ENCODE data around the gene NBPF3. TPM values are rescaled to one million over a fixed set of nuclear protein-coding genes. Genes with fewer than 3 reads are reported as not detected.

Gene NBPF3
- total RNA-seq, 1 donor from 2014 or later, result 30.4 TPM

DNA sequence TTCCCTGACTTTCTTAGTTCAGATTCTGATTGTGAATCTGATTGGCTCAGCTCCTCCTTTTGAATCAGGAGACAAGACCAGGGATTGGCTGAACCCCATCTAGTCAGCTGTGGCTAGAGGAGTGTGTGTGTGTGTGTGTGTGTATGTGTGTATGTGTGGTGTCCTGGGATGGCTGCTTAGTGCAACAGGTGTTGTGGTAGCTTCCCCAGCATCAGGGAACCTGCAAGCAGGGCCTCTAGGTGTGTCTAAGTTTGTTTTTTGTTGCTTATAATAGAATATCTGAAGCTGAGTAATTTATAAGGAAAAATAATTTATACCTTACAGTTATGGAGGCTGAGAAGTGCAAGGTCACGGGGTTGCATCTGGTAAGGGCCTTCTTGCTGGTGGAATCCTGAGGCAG is 56.1 kb downstream of the NBPF3 start:
- Mint-ChIP-seq H3K9me3 (ENCODE audit: unreplicated experiment) (no peaks in the 10 kb centered on the region), H3K27ac (ENCODE audit: unreplicated experiment) (no peak overlapping the region), H3K36me3 (ENCODE audit: unreplicated experiment) (no peaks in the 10 kb centered on the region), H3K4me3 (ENCODE audit: unreplicated experiment) (no peak overlapping the region), H3K27me3 (ENCODE audit: unreplicated experiment) (no peaks in the 10 kb centered on the region), H3K4me1 (ENCODE audit: unreplicated experiment) (peaks cover 18% of the 10 kb centered on the region)
- no peak for TF ChIP-seq CTCF (IDR thresholded peaks at IDR 0.05)
- DNase-seq (ENCODE audit: extremely low spot score, unreplicated experiment), result no peak

DNA sequence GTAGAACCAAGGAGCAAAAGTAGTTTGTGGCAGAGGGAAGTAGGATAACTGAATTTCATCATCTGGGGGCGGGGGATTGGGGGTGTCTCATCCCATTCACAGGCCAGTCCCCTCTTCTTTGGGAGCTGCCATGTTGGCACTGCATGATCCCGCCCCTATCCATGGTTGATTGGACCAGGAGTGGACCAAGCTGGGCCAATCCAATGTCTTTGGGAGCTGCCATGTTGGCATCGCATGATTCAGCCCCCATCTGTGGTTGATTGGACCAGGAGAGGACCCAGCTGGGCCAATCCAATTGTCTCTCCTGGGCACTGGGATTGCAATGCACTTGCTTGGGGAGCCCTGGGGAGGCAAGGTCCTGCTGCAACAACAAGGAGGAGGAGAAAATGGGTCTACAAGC is 56.9 kb downstream of the NBPF3 start:
- TF ChIP-seq CTCF (IDR thresholded peaks at IDR 0.05), result no peak
- Mint-ChIP-seq H3K9me3 (ENCODE audit: unreplicated experiment) (no peaks in the 10 kb centered on the region), H3K36me3 (ENCODE audit: unreplicated experiment) (no peaks in the 10 kb centered on the region), H3K27ac (ENCODE audit: unreplicated experiment) (no peak overlapping the region), H3K4me1 (ENCODE audit: unreplicated experiment) (peaks cover 16% of the 10 kb centered on the region), H3K4me3 (ENCODE audit: unreplicated experiment) (no peak overlapping the region), H3K27me3 (ENCODE audit: unreplicated experiment) (no peaks in the 10 kb centered on the region)
- DNase-seq (ENCODE audit: extremely low spot score, unreplicated experiment), result no peak

DNA sequence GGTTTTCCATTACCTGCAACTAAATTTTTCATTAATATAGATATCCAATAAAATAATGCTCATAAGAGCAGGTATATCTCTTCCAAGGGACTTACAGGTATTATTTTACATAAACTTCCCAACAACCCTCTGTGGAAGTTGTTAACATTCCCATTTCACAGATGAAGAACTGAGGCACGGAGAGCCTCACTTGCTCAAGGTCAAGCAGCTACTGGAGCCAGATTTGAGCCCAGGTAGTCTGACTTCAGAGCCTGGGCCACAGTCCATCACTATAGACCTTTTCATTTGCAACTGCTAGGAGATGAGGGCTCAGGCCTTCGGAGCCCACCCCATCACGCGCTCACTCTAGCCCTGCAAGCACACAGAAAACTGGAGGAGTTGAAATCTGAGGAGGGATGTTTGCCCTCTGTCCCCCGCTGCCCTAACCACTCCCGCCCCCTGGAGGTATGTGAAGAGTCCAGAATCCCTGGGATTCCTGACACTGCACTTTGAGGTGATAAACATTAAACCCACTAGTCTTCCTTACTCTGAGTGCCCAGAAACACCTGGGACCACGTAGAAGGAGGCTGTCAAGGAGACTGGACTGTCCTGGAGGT is 57.6 kb downstream of the NBPF3 start:
- Mint-ChIP-seq H3K27ac (ENCODE audit: unreplicated experiment) (no peak overlapping the region), H3K9me3 (ENCODE audit: unreplicated experiment) (no peaks in the 10 kb centered on the region), H3K36me3 (ENCODE audit: unreplicated experiment) (no peaks in the 10 kb centered on the region), H3K4me1 (ENCODE audit: unreplicated experiment) (peaks cover 13% of the 10 kb centered on the region), H3K27me3 (ENCODE audit: unreplicated experiment) (no peaks in the 10 kb centered on the region), H3K4me3 (ENCODE audit: unreplicated experiment) (no peak overlapping the region)
- DNase-seq (ENCODE audit: extremely low spot score, unreplicated experiment), result no peak
- TF ChIP-seq CTCF (IDR thresholded peaks at IDR 0.05), result no peak

DNA sequence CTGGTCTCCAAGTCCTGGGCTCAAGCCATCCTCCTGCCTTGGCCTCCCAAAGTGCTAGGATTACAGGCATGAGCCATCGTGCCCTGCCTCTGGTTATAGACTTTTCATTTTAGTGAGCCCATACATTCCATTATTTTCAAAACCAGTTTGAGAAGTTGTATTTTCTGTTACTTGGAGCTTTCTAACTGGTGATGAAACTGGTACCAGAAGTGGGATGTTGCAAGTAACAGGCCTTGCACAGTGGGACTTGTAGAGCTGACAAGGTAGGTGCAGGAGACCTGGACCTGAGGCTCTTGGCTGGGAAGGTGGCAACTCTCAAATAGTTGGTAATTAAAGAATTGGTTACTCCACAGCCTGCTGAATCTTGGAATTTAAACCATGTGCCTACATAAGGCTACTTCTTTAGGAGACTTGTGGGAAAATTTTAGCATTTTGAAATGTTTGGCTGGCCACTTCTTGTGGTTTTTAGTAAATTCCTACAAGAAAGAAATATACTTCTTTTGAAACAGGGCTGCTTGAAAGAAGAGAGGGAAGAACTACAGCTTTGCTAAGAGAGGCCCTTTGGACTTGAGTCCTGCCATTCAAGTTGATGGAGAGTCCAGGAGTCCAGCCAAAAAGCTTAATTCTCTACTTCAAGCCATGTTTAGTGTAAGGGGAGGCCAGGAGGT is 59.5 kb downstream of the NBPF3 start:
- no peak for DNase-seq (ENCODE audit: extremely low spot score, unreplicated experiment)
- Mint-ChIP-seq H3K9me3 (ENCODE audit: unreplicated experiment) (no peaks in the 10 kb centered on the region), H3K4me3 (ENCODE audit: unreplicated experiment) (no peak overlapping the region), H3K36me3 (ENCODE audit: unreplicated experiment) (no peaks in the 10 kb centered on the region), H3K27me3 (ENCODE audit: unreplicated experiment) (no peaks in the 10 kb centered on the region), H3K27ac (ENCODE audit: unreplicated experiment) (no peak overlapping the region), H3K4me1 (ENCODE audit: unreplicated experiment) (peaks cover 8% of the 10 kb centered on the region)
- TF ChIP-seq CTCF (IDR thresholded peaks at IDR 0.05), result no peak

GRCh38 chr1:21503706-21504377 is 63.9 kb downstream of the NBPF3 start:
- no peaks in the 10 kb centered on the region for H3K36me3 Mint-ChIP-seq (ENCODE audit: unreplicated experiment)
- no peak overlapping the region for H3K27ac Mint-ChIP-seq (ENCODE audit: unreplicated experiment)

More at GRCh38 chr1:21503706-21504377, 63.9 kb downstream of the NBPF3 start:
- Mint-ChIP-seq H3K4me3 (ENCODE audit: unreplicated experiment) (no peak overlapping the region), H3K4me1 (ENCODE audit: unreplicated experiment) (peaks cover 9% of the 10 kb centered on the region), H3K9me3 (ENCODE audit: unreplicated experiment) (no peaks in the 10 kb centered on the region), H3K27me3 (ENCODE audit: unreplicated experiment) (no peaks in the 10 kb centered on the region)
- no peak for DNase-seq (ENCODE audit: extremely low spot score, unreplicated experiment)
- TF ChIP-seq CTCF (IDR thresholded peaks at IDR 0.05), result no peak
